GM19438 (cell line): Measurements from ENCODE around the gene BAZ1A.
"Not testable (repeated sequence)": the region's sequence is repeated elsewhere in the genome, so short reads cannot be mapped to it uniquely, and the experiment has no call there.

ENCODE experiments used
- ATAC-seq: cut with Tn5 transposase; IDR thresholded peaks from one replicate; pipeline ENCODE4 v1.9.1; 2021; ENCODE audit warnings: low read depth; ENCODE audit not compliant: unreplicated experiment

Gene BAZ1A

DNA sequence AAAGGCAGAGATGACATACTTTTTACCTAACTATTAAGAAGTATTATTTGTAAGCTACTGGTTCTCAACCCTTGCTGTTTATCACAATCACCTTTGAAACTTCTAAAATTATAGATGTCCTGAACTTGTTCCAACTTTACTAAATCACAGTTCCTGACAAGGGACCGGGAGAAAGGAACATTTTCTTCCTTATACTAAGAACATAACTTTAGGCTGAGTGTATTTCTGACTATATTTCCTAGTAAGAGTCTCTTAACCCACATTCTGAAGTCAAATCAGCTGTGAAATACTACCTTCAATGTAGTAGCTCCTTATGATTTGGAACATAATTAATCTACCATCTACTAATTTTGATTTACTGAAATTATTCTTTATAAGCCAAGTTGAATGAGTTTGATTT is 80.2 kb downstream of the BAZ1A start:
- ATAC-seq, result no peak

DNA sequence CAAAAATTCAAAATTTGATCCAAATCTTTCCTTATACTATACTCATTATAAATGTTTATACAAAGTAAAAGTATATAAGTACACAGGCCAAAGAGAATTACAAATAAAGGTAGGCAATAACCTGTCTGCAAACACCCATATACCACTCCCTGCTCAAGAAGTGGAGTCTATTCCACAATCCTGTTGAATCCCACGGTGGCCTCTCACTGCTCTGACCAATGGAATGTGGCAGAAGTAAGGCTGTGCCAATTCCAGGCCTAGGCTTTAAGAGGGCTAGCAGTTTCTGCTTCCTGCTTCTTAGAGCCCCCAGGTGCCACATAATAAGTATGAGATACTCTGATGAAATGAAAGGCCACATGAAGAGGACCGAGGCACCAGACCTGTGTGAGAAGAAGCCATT is 80.9 kb downstream of the BAZ1A start:
- ATAC-seq, result no peak

DNA sequence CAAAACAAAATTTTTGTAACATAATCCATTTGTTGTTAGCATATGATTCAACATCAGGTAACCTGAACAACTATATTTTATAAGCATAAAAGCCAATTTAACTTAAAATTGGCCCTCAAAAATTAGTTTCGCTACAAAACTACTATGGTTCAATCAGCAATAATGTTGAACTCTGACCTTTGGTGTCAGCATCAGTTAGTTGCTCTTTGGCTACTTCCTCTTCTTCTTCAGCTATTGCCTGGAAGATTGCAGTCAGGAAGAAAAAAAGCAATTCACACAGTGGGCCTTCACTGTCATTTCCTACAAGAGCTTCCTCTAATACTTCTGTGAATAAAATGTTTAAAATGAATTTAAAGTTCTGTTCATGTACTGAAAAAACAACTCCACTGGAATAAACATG is 82.6 kb downstream of the BAZ1A start:
- no peak for ATAC-seq

DNA sequence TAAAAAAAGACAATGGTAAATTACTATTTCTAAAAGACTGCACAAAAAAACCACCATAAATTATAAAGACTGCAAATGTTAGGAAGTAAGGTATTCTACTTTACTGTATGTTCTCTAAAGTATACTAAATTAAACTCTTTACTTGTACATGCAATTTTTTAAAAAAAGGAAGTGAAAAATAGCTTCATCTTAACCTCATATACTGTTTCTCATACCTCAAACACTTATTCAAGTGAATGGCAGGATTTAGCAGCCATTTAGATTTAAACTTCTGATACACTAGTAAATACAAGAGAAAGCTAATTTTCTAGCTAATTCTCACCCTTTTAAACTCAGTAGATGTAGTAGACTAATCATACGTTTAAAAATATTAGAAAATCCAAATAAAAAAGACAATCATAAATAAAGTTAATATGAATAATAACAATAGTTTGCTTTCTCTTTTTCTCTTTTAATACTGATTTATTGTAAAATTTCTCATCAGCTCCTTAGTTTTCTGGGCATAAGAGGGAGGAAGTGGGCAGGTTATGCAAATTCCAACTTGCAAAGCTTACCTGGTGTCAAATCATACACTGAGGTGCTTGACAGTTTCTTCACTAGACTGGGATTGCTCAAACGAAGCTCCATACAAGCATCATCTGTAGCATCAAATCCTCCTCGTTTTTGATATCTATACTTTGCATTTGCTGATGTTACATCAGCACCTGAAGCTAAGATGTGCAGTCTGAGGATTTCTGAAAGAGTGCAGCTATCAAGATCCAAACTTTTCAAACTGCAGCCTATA is 89.7 kb downstream of the BAZ1A start:
- ATAC-seq, result no peak

DNA sequence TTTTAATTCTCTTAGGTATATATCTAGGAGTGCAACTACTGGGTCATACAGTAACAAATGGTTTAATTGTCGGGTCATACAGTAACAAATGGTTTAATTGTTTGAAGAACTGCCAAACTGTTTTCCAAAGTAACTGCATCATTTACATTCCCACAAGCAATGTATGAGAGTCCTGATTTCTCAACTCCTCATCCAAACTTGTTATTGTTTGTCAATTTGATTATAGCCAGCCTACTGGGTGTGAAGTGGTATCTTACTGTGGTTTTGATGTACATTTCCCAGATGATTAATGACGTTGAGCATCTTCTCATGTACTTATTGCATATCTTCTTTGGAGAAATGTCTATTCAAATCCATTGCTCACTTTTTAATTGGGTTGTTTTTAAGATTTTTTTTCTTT is 93.1 kb downstream of the BAZ1A start:
- ATAC-seq, result no peak

DNA sequence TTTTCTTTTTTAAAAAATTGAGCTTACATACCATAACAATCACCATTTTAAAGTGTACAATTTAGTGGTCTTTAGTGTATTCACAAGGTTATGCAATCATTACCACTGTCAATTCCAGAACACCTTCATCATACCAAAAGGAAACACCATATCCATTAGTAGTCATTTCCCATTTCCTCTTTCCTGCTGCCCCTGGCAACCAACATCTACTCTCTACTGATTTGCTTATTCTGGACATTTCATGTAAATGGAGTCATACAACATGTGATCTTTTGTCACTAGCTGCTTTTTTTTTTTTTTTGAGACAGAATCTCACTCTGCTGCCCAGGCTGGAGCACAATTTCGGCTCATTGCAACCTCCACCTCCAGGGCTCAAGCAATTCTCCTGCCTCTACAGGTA is 93.9 kb downstream of the BAZ1A start:
- no peak for ATAC-seq

DNA sequence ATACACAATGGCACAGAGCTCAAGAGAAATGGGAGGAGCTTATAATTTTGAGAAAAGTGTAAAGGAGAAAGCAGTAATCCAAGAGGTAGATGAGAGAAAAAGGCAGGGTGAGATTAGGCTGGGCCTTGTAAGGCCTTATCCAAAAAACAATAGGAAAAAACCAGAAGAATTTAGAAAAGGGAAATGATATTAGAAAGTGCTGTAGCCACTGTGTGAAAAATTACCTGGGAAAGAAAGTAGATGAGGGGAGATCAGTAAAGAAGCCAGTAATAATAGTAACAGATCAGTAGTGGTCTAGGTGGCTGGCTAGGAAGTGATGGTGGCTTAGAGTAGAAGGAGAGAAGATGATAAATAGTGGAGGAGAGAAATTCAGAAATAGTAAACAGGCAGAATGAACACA is 94.5 kb downstream of the BAZ1A start:
- ATAC-seq, result no peak

DNA sequence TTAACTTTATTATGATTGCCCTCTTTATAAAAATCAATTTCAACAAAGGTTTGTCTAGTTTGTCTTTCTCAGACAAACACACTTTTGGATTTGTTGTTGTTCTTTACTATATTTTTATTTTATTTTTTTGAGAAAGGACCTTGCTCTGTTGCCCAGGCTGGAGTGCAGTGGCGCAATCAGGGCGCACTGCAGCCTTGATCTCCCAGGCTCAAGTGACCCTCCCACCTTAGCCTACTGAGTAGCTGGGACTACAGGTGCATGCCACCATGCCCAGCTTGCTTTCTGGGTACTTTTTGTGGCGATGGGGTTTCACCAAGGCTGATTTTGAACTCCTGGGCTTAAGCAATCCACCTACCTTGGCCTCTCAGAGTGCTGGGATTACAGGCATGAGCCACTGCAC is 96.4 kb downstream of the BAZ1A start:
- ATAC-seq, result no peak

DNA sequence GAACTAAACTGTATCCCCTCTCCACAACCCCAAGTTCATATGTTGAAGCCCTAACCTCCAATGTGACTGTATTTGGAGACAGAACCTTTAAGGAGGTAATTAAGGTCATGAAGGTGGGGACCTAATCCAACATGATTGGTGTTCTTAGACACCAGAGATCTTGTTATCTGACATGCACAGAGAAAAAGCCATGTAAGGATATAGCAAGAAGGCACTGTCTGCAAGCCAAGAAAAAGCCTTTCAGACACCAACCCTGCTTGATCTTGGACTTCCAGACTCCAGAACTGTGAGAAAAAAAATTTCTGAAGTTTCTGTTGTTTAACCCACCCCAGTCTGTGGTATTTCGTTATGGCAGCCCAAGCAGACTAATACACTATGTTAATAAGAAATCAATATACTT is 98.5 kb downstream of the BAZ1A start:
- no peak for ATAC-seq

DNA sequence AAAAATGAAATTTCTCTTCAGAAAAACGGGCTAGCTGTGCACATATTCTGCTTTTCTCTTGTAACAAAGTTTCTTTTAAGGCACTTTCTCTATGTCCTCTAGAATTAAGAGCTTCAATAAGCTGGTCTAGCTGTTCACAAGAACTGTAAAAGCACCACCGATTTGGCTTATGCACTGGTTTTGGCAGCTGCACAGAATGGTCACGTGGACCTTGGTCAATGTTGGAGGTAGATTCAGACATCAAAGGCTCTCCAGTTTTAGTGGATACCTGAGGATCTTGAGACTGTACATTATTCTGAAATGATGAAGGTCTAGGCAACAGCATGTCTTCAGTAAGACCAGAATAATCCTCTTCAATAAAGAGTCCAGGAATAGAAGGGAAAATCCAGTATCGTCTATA is 99.2 kb downstream of the BAZ1A start:
- ATAC-seq, result no peak

DNA sequence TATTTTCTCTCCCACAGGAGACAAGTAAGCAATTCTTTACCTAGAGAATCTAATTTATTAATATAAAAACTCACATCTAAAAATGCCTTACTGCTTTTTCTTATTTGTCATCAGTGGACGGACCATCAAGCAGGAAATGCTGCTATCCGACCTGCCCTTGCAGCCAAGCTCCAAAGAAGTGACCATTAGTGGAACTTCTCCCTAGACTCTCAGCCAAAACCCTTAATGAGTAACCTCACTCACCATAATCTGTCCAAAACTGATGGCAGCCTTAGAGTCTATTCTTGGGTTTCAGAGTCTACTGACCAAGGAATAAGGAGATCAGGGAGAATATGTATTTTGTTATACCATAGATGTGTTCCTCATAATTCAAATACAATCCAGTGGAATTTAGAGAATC is 99.8 kb downstream of the BAZ1A start:
- no peak for ATAC-seq

DNA sequence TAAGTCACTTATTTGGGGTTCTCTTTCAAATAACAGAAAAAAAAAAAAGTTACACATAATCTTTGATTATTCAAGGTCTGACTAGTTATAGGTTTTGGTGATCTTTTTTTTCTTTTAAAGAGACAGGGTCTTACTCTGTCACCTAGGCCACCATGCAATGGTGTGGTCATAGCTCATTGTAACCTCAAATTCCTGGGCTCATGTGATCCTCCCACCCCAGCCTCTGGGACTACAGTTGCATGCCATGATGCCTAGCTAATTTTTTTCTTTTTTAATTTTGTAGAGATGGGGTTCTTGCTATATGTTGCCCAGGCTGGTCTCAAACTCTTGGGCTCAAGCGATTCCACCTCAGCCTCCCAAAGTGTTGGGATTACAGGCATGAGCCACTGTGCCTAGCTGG is 104.3 kb downstream of the BAZ1A start:
- no peak for ATAC-seq

DNA sequence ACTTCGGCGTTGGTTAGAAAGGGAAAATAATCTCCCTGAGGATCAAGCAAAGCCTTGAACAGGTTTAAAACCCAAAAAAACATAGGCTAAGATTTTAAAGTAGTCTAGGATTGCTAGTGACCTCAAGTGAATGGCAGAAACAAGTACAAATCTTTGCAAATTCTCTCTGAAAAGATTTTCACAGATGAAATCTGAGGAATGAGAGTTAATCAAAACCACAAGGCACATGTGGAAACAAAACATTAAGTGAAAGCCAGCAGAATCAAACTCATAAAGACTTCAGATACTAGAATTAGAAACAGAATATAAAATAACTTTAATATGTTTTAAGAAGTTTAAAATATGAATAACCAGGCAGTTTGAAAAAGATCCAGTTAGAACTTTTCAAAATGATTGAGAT is 108.6 kb downstream of the BAZ1A start:
- no peak for ATAC-seq

DNA sequence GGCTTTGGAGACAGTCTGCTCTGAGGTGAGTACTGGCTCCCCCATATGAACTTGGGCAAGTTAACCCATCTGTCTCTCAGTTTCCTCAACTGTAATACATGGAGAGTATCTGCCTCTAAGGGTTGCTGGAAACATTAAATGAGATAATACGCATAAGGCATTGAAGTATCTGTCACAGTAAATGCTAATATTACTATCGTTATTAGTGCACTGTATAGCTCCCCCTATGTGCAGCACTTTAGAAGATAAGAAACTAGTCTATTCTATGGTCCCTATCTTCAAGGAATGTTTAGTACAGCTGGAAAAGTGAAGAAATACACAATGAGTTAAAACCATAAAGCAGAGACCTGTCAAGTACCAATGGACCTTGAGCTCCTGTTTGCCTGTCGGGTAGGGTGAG is 109.1 kb downstream of the BAZ1A start:
- no peak for ATAC-seq

DNA sequence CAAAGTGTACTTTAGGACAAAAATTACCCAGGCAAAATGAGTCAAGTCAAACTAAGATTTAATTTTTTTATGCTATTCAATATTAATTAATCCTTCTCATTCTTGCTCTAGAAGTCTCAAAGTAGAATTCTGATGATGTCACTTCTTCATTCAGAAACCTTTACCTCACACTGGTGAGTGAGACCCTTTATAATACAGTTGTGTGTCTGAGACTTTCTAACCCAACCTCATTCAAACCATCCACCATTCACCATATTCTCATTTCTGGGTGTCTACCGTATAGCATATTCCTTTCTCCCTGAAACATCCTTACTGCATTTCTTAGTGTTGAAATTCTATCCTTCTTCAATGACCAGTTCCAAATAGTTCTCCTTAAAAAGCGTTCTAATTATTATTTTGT is 119.9 kb downstream of the BAZ1A start:
- ATAC-seq, result no peak

DNA sequence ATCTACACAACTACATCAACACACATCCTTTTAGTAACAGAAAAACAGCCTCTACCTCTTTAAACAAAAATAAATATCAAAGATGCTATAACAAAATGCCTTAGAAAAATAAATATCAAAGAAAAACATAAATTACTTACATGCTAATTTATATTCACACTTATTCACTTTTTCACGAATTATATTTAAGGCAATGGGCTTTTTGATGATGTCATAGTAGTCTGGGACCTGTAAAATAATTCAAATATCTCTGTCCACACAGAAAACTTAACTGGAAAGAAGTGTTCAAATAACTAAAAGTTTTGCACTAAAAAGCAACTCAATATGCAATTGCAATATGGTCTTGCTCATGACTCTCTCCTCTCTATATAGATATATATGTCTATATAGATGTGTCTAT is 120.5 kb downstream of the BAZ1A start:
- no peak for ATAC-seq

DNA sequence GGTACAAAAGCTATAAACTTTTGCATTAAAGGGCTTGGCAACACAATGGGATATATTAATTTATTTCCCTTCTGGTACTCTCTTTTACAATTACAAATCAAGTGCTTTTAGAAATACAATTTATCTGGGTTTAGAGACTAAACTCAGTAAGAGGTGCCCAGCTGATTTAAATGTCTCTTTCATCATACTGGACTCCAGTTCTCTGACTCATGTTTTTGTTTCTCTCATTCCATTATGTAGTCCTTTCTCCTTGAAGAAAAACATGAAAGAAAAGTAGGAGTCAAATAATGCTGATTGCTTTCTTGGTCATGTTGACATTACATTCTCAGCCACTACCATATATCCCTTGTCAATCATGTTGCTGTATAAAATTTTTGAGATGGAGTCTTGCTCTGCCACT is 124.5 kb downstream of the BAZ1A start:
- no peak for ATAC-seq

DNA sequence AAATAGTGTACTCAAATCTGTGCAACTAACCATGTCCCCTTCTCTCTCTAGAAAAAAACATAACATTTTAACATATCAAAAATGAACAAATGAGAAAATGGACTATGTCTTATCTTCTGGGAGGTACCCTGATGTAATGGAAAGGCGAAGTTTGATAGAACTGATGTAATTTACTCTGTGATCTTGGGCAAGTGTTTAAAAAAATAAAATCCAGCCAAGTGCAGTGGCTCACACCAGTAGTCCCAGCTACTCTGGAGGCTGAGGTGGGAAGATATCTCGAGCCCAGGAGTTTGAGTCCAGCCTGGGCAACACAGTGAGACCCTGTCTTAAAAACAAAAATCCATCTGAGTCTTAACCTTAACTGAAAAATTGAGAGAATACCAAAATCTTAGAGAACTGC is 124.9 kb downstream of the BAZ1A start:
- no peak for ATAC-seq

DNA sequence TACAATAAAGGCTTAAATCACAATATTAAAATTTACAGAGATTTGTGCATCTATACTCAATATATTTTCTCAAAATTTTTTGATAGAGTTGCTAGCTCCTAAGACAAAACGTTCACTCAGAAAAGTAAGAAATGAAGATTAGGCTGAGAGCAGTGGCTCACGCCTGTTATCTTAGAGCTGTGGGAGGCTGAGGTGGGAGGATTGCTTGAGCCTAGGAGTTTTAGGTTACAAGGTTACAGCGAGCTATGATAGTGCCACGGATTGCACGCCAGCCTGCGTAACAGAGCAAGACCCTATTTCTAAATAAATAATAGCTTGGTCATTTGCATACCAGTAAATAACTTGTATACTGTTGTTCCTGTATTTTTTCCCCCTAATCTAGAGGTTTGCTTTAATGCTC is 125.8 kb downstream of the BAZ1A start:
- ATAC-seq, result no peak

DNA sequence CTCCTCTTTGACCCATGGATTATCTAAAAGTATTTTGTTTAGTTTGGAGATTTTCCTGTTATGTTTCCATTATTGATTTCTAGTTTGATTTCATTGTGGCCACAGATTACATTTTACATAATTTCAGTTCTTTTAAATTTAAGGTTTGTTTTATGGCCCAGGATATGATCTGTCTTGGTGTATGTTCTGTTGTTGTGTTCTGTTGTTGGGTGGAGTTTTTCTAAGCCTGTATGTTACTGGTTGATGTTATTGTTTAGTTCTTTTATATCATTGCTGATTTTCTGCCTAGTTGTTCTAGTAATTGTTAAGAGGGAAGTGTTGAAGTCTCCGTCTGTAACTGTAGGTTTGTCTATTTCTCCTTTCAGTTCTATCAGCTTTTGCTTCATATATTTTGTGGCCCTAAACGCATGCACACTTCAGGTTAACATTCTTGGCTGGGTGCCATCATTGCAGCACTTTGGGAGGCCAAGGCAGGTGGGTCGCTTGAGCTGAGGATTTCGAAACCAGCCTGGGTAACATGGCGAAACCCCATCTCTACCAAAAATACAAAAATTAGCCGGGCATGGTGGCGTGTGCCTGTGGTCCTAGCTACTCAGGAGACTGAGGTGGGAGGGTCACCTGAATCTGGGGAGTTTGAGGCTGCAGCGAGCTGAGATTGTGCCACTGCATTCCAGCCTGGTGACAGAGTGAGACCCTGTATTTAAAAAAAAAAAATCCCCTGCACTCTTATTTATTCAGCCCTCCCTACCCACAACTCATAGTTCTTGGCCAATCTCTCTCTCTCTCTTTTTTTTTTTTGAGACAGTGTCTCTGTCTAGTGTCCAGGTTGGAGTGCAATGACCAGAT is 132.7 kb downstream of the BAZ1A start:
- ATAC-seq, result no peak

DNA sequence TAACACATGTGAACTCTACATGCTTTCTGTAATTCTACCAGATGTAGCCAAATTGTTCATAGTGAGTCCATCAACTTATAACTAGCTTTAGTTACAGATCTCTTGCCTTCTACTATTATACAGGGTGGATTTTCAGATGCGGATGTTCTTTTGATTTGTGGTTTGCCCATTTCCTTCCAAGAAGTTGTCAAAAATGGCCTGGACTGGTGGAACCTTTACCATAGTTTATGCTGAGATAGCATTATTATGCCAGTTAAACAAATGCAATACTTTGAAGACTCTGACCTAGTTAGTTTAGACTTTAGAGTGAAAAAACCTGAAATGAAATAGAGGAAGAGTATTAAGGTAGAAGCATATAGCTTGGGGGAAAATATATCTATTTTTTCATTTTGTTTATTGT is 133.3 kb downstream of the BAZ1A start:
- no peak for ATAC-seq

DNA sequence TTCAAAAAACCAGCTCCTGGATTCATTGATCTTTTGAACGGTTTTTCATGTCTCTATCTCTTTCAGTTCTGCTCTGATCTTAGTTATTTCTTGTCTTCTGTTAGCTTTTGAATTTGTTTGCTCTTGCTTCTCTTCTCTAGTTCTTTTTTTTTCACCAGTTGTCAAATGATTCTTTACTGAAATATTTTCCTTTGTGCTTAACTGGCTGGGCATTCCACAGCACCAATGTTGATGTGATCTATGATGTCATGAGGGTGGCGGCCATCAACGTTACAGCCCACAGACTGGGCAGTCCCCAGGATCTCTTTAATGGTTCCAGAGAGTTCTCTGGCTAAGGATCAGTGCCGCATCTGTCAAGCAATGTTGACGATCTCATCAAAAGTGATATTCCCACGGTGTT is 135.0 kb downstream of the BAZ1A start:
- not testable (repeated sequence) for ATAC-seq
